Upper lobe of left lung (tissue), 6 donors: ENCODE data around the gene ANXA2. TPM values are rescaled to one million over a fixed set of nuclear protein-coding genes. Genes with fewer than 3 reads are reported as not detected.

Experiments used
- ATAC-seq, 2 donors: fragments of 200-7000 bp; cut with Tn5 transposase; one replicate each; pipeline ENCODE4 v1.9.1; 2022; ENCODE audit warnings: mild to moderate bottlenecking in 2 of 2, moderate library complexity in 2 of 2; ENCODE audit not compliant: low FRiP score in 2 of 2
- DNase-seq, 2 donors: peaks; one replicate each; pipeline ENCODE4 v3.0.0-alpha.2; 2019 to 2020
- H3K27ac ChIP-seq, 4 donors: fragments of 200-600 bp; sonication (generic); one replicate each; pipeline ENCODE4 v1.5.1; 2016 to 2019
- H3K27me3 ChIP-seq, 4 donors: fragments of 200-600 bp; sonication (generic); one replicate each; pipeline ENCODE4 v1.5.1; 2017 to 2019
- H3K36me3 ChIP-seq, 4 donors: fragments of 200-600 bp; sonication (generic); one replicate each; pipeline ENCODE4 v1.5.1; 2016 to 2019
- H3K4me1 ChIP-seq, 4 donors: fragments of 200-600 bp; sonication (generic); one replicate each; pipeline ENCODE4 v1.5.1; 2018 to 2019
- H3K4me3 ChIP-seq, 4 donors: fragments of 200-600 bp; sonication (generic); one replicate each; pipeline ENCODE4 v1.5.1; 2017 to 2019; ENCODE audit warnings: mild to moderate bottlenecking in 2 of 4, moderate library complexity in 1 of 4
- H3K9me3 ChIP-seq, 4 donors: fragments of 200-600 bp; sonication (generic); one replicate each; pipeline ENCODE4 v1.5.1; 2018 to 2019
- EP300 ChIP-seq, 4 donors: sonication (generic); formaldehyde crosslinking; IDR thresholded peaks; one replicate each; pipeline ENCODE4 v1.5.1; 2017; ENCODE audit warnings: antibody characterized with exemption in 4 of 4, control low read depth in 2 of 4
- POLR2A ChIP-seq, 4 donors: fragments of 450-650 bp; IDR thresholded peaks; one replicate each; pipeline ENCODE4 v1.5.1; 2016 to 2017; ENCODE audit warnings: antibody characterized with exemption in 4 of 4, mild to moderate bottlenecking in 2 of 4
- POLR2AphosphoS5 ChIP-seq, 2 donors: sonication (generic); formaldehyde crosslinking; IDR thresholded peaks; one replicate each; pipeline ENCODE4 v1.5.1; 2017; ENCODE audit warnings: antibody characterized with exemption in 2 of 2
- WGBS, 2 donors: methylation state at CpG; one replicate each; pipeline ENCODE4 v1.1.5; 2017 to 2018; 5-methylcytosine and 5-hydroxymethylcytosine counted together
- total RNA-seq, 6 donors: library from RNA; depleted of rRNA in 4 of 6; stranded (reverse); fragments of >200 nt in 4 of 6; gene quantifications; one replicate each; pipeline versions ENCODE4 v1.1.0 to v1.2.1, GENCODE V29; 2016 to 2021
- TF ChIP-seq, protein P1 (sequence below), 6 experiments: fragments of 450-650 bp in 4 of 6; fragments of 200-600 bp in 2 of 6; sonication (generic) in 2 of 6; IDR thresholded peaks; one replicate each; pipeline ENCODE4 v1.5.1; 2016 to 2019; ENCODE audit warnings: antibody characterized with exemption in 6 of 6
- donor health status: DM: no; HTN: no; CAD: no; lungs with moderate emphysema.
- donor health status: DM: no; HTN: yes; CAD: no; lungs with severe emphysema.

Gene ANXA2
- total RNA-seq, 6 donors from 2014 or later: 394 to 1,774 (median 1,094) TPM

DNA sequence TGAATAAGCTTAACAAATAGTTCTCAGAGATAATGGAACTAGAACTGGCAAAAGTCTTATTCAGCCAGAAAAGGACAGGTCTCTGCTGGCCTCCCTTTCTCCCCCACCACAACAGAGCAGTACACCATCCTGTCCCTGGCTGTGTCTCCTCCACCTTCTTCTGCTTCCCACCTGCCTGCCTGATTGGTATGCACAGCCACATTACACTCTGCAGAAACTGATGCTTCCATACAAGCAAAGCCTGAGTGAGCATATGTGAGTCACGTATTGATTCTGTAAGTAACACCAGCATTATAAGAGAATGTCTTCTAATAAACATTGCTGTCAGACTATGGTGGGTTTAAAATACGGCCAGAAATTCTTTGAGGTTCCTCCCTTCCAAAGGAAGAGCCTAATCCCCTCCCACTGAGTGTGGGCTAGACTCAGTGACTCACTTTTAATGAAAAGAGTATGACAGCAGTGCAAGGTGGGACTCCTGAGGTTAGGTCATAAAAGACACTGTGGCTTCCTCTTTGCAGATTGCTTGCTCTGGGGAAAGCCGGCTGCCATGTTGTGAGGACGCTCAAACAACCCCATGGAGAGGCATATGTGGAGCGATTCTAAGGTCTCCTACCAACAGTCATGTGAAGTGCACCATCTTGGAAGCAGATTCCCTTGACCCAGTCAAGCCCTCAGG is 44.4 kb downstream of the ANXA2 start:
- Histone ChIP-seq H3K4me1 (no peaks in the 10 kb centered on the region), H3K9me3 (no peaks in the 10 kb centered on the region), H3K27me3 (no peaks in the 10 kb centered on the region), H3K27ac (no peak overlapping the region), H3K36me3 (peaks cover 41 to 90% (median 84%) of the 10 kb centered on the region in 4 donors), H3K4me3 (no peak overlapping the region)
- TF ChIP-seq POLR2A (IDR thresholded peaks at IDR 0.05) (no peak), POLR2AphosphoS5 (IDR thresholded peaks at IDR 0.05) (no peak), EP300 (IDR thresholded peaks at IDR 0.05) (no peak)
- TF ChIP-seq, protein P1, sequence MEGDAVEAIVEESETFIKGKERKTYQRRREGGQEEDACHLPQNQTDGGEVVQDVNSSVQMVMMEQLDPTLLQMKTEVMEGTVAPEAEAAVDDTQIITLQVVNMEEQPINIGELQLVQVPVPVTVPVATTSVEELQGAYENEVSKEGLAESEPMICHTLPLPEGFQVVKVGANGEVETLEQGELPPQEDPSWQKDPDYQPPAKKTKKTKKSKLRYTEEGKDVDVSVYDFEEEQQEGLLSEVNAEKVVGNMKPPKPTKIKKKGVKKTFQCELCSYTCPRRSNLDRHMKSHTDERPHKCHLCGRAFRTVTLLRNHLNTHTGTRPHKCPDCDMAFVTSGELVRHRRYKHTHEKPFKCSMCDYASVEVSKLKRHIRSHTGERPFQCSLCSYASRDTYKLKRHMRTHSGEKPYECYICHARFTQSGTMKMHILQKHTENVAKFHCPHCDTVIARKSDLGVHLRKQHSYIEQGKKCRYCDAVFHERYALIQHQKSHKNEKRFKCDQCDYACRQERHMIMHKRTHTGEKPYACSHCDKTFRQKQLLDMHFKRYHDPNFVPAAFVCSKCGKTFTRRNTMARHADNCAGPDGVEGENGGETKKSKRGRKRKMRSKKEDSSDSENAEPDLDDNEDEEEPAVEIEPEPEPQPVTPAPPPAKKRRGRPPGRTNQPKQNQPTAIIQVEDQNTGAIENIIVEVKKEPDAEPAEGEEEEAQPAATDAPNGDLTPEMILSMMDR (IDR thresholded peaks at IDR 0.05): no peak
- WGBS, 2 donors: 59 to 86% methylated on average over 5 of the region's 5 CpGs
- ATAC-seq (no peak), DNase-seq (no peak)

DNA sequence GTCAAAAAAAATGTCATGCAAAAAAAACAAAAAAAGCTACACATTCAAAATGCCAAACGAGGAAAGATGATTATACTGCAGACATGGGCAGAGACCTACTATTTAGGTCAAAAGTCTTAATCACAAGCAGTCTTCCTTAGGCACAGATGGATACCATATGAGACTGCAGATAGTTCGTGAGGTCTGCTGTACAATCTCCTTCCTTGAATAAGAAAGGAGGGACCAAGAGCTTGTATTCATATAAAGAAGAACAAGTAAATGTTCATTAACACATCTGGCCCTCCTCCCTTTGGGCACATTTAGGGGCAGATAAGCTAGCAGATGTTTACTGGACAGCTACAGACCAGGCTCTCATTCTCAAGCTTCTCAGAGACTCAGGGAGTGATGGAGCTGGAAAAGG is 45.3 kb downstream of the ANXA2 start:
- ATAC-seq (no peak), DNase-seq (no peak)
- no peak for TF ChIP-seq POLR2AphosphoS5 (IDR thresholded peaks at IDR 0.05)
- no peak for TF ChIP-seq EP300 (IDR thresholded peaks at IDR 0.05)
- no peak for TF ChIP-seq POLR2A (IDR thresholded peaks at IDR 0.05)
- TF ChIP-seq, protein P1 (IDR thresholded peaks at IDR 0.05): no peak
- H3K36me3 ChIP-seq: peaks cover 48 to 91% (median 89%) of the 10 kb centered on the region in 4 donors
- 84 to 93% methylated on average over 2 of the region's 2 CpGs for WGBS, 2 donors
- H3K4me1 ChIP-seq: no peaks in the 10 kb centered on the region
- H3K4me3 ChIP-seq: no peak overlapping the region
- no peaks in the 10 kb centered on the region for H3K27me3 ChIP-seq
- H3K9me3 ChIP-seq: no peaks in the 10 kb centered on the region
- H3K27ac ChIP-seq: no peak overlapping the region

DNA sequence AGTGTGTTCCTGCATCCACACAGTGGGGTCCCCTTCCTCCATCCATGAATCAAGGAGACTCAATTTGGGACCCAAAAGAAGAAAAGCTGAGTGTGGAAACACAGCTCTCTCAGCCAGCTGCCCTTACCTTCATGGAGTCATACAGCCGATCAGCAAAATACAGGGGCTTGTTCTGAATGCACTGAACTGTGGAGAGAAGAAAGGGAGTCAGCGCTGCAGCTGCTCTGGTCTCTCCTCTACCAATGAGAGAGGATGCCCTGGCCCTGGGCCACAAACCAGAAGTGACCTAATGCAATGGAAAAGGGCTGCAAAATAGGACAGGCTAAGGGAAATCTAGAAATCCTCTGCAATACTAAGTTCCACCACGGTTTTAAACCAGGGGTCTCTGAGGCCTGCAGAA is 46.7 kb downstream of the ANXA2 start:
- Histone ChIP-seq H3K27me3 (no peaks in the 10 kb centered on the region), H3K4me1 (no peaks in the 10 kb centered on the region), H3K36me3 (peaks cover 57 to 93% (median 90%) of the 10 kb centered on the region in 4 donors), H3K9me3 (no peaks in the 10 kb centered on the region), H3K27ac (no peak overlapping the region), H3K4me3 (no peak overlapping the region)
- ATAC-seq: no peak
- TF ChIP-seq POLR2A (IDR thresholded peaks at IDR 0.05) (no peak), POLR2AphosphoS5 (IDR thresholded peaks at IDR 0.05) (no peak), EP300 (IDR thresholded peaks at IDR 0.05) (no peak)
- TF ChIP-seq, protein P1 (IDR thresholded peaks at IDR 0.05): no peak
- no peak for DNase-seq
- 82 to 92% methylated on average over 3 of the region's 3 CpGs for WGBS, 2 donors

DNA sequence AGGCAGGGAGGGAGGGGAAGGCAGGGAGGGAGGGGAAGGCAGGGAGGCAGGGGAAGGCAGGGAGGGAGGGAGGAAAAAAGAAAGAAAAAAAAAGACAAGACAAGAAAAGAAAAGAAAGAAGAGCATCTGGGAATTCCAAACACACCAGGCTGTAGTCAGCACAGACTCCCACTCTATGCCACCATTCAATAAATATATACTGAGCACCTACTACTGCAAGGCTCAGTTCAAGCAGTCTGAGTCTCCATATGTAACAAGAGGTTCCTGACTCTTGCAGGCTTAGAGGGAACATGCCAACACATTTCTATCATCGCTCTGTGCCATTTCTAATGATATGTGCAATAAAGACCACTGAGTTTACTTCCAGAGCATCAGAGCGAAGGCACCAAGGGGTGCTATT is 47.7 kb downstream of the ANXA2 start:
- H3K9me3 ChIP-seq: no peaks in the 10 kb centered on the region
- H3K36me3 ChIP-seq: peaks cover 52 to 93% (median 88%) of the 10 kb centered on the region in 4 donors
- DNase-seq (no peak), ATAC-seq (no peak)
- TF ChIP-seq POLR2AphosphoS5 (IDR thresholded peaks at IDR 0.05): no peak
- TF ChIP-seq, protein P1 (IDR thresholded peaks at IDR 0.05): no peak
- no peak for TF ChIP-seq POLR2A (IDR thresholded peaks at IDR 0.05)
- no peaks in the 10 kb centered on the region for H3K27me3 ChIP-seq
- no peaks in the 10 kb centered on the region for H3K4me1 ChIP-seq
- 95 to 100% methylated on average over 2 of the region's 2 CpGs for WGBS, 2 donors
- H3K27ac ChIP-seq: no peak overlapping the region
- H3K4me3 ChIP-seq: no peak overlapping the region

DNA sequence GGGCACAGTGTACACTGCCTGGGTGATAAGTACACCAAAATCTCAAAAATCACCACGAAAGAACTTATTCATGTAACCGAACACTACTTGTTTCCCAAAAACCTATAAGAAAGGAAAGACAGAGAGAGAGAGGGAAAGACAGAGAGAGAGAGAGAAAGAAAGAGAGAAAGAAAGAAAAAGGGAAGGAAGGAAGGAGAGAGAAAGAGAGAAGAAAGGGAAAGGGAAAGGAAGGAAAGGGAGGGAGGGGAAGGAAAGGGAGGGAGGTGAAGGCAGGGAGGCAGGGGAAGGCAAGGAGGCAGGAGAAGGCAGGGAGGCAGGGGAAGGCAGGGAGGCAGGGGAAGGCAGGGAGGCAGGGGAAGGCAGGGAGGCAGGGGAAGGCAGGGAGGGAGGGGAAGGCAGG is 48.2 kb downstream of the ANXA2 start:
- Histone ChIP-seq H3K27me3 (no peaks in the 10 kb centered on the region), H3K4me1 (no peaks in the 10 kb centered on the region), H3K4me3 (no peak overlapping the region), H3K36me3 (peaks cover 47 to 90% (median 83%) of the 10 kb centered on the region in 4 donors), H3K27ac (no peak overlapping the region), H3K9me3 (no peaks in the 10 kb centered on the region)
- ATAC-seq: no peak
- 95 to 96% methylated on average over 2 of the region's 2 CpGs for WGBS, 2 donors
- DNase-seq: no peak
- TF ChIP-seq POLR2AphosphoS5 (IDR thresholded peaks at IDR 0.05): no peak
- TF ChIP-seq POLR2A (IDR thresholded peaks at IDR 0.05): no peak
- TF ChIP-seq, protein P1 (IDR thresholded peaks at IDR 0.05): no peak
- no peak for TF ChIP-seq EP300 (IDR thresholded peaks at IDR 0.05)
